Hepatocyte (in vitro differentiated cells): ENCODE measurements around the gene TCEA2.
"Not testable (repeated sequence)": the region's sequence is repeated elsewhere in the genome, so short reads cannot be mapped to it uniquely, and the experiment has no call there.

Experiments used
- EZH2 ChIP-seq: fragments of 200-600 bp; sonication (generic); IDR thresholded peaks from 2 replicates; pipeline ENCODE4 v1.6.1; 2016; ENCODE audit warnings: antibody characterized with exemption, mild to moderate bottlenecking, borderline replicate concordance
- EZH2phosphoT487 ChIP-seq: fragments of 200-600 bp; sonication (generic); IDR thresholded peaks from one replicate; pipeline ENCODE4 v1.6.1; 2018; ENCODE audit warnings: antibody characterized with exemption, mild to moderate bottlenecking, low read depth, moderate library complexity; ENCODE audit not compliant: unreplicated experiment, severe bottlenecking
- TF ChIP-seq, protein P1 (sequence below): fragments of 200-600 bp; sonication (generic); IDR thresholded peaks from 2 replicates; pipeline ENCODE4 v1.5.1; 2016; ENCODE audit warnings: antibody characterized with exemption, mild to moderate bottlenecking; ENCODE audit not compliant: poor library complexity

DNA sequence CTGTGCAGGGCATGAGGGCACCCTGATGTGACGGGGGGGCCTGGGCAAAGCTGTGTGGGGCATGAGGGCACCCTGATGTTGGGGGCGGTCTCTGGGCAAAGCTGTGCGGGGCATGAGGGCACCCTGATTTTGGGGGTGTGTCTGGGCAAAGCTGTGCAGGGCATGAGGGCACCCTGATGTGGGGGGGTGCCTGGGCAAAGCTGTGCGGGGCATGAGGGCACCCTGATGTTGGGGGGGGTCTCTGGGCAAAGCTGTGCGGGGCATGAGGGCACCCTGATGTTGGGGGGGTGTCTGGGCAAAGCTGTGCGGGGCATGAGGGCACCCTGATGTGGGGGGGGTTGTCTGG lies 54.4 kb downstream of the TCEA2 start:
- TF ChIP-seq, protein P1, sequence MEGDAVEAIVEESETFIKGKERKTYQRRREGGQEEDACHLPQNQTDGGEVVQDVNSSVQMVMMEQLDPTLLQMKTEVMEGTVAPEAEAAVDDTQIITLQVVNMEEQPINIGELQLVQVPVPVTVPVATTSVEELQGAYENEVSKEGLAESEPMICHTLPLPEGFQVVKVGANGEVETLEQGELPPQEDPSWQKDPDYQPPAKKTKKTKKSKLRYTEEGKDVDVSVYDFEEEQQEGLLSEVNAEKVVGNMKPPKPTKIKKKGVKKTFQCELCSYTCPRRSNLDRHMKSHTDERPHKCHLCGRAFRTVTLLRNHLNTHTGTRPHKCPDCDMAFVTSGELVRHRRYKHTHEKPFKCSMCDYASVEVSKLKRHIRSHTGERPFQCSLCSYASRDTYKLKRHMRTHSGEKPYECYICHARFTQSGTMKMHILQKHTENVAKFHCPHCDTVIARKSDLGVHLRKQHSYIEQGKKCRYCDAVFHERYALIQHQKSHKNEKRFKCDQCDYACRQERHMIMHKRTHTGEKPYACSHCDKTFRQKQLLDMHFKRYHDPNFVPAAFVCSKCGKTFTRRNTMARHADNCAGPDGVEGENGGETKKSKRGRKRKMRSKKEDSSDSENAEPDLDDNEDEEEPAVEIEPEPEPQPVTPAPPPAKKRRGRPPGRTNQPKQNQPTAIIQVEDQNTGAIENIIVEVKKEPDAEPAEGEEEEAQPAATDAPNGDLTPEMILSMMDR: not testable (repeated sequence)
- TF ChIP-seq EZH2, EZH2phosphoT487: not testable (repeated sequence)
